Measurements from ENCODE around the gene HMGCR. TPM values are rescaled to one million over a fixed set of nuclear protein-coding genes. Genes with fewer than 3 reads are reported as not detected.
"Not testable (repeated sequence)": the region's sequence is repeated elsewhere in the genome, so short reads cannot be mapped to it uniquely, and the experiment has no call there.

HMGCR gene
- total RNA-seq, result 10 to 100 TPM; 44.2 to 89.5 (median 62.6) TPM
- 32.8 TPM for total RNA-seq (2013)

- DNase-seq, result peak; percentile 95 to 99
- no peak for TF ChIP-seq CTCF (IDR thresholded peaks at IDR 0.05)
- H3K27me3 ChIP-seq (ENCODE audit: control insufficient read depth, insufficient read depth, low read length), result no peaks in the 10 kb centered on the region
- Mint-ChIP-seq H3K27ac (no peak within 1 kb of the TSS), H3K36me3 (no peaks in the 10 kb centered on the region), H3K9me3 (no peaks in the 10 kb centered on the region), H3K4me3 (no peak within 1 kb of the TSS), H3K27me3 (ENCODE audit: low read depth in 2 of 2) (no peaks in the 10 kb centered on the region), H3K4me1 (peaks cover 19 to 24% of the 10 kb centered on the region in 2 donors)
- H3K36me3 ChIP-seq (ENCODE audit: control insufficient read depth, insufficient read depth, low read length), result no peaks in the 10 kb centered on the region
- H3K9me3 ChIP-seq (ENCODE audit: control insufficient read depth, insufficient read depth, low read length), result no peaks in the 10 kb centered on the region
- intact Hi-C loops (cut with micrococcal nuclease), result loop anchor here (1.0 to 10.0 kb wide), 5 partner anchors 99 to 1398 kb away; partner anchors contain the start of genes CERT1, GFM2, NSA2 and POC5
- peak within 1 kb of the TSS; percentile 82 for H3K27ac ChIP-seq (ENCODE audit: low read length)
- H3K4me3 ChIP-seq (ENCODE audit: low read length), result peak within 1 kb of the TSS; percentile 77
- WGBS (ENCODE audit: insufficient coverage), result under 1% methylated on average over 56 of the region's 56 CpGs
- H3K4me1 ChIP-seq (ENCODE audit: control insufficient read depth, insufficient read depth, low read length), result peaks cover 10% of the 10 kb centered on the region
- ATAC-seq, result peak; percentile 90 to 98 (median 92)
Observed at GRCh38 chr5:75336615-75337336, at the start of gene HMGCR. Gene HMGCR (plus strand): TSS chr5:75337220. CDS start chr5:75342606, 5,386 bp downstream.

GRCh38 chr5:75291844-75292243, 45.2 kb upstream of the HMGCR start:
- H3K9me3 Mint-ChIP-seq; ATAC-seq; H3K27ac ChIP-seq (ENCODE audit: low read length); H3K4me3 Mint-ChIP-seq; H3K9me3 ChIP-seq (ENCODE audit: control insufficient read depth, insufficient read depth, low read length); H3K36me3 ChIP-seq (ENCODE audit: control insufficient read depth, insufficient read depth, low read length); H3K27me3 ChIP-seq (ENCODE audit: control insufficient read depth, insufficient read depth, low read length); H3K36me3 Mint-ChIP-seq; DNase-seq; H3K4me1 Mint-ChIP-seq; intact Hi-C loops (cut with micrococcal nuclease); H3K4me1 ChIP-seq (ENCODE audit: control insufficient read depth, insufficient read depth, low read length); H3K27ac Mint-ChIP-seq; H3K4me3 ChIP-seq (ENCODE audit: low read length): not testable (repeated sequence)
- WGBS (ENCODE audit: insufficient coverage), result 78% methylated on average over 3 of the region's 3 CpGs
- peaks cover 8 to 19% of the 10 kb centered on the region in 2 donors for H3K27me3 Mint-ChIP-seq (ENCODE audit: low read depth in 2 of 2)

GRCh38 chr5:75300084-75300483, 36.9 kb upstream of the HMGCR start:
- no peak overlapping the region for H3K4me3 Mint-ChIP-seq
- no peak for TF ChIP-seq CTCF (IDR thresholded peaks at IDR 0.05)
- peaks cover 5 to 7% of the 10 kb centered on the region in 2 donors for H3K27me3 Mint-ChIP-seq (ENCODE audit: low read depth in 2 of 2)

GRCh38 chr5:75303419-75303818, 33.6 kb upstream of the HMGCR start:
- Mint-ChIP-seq H3K4me1 (no peaks in the 10 kb centered on the region), H3K9me3 (no peaks in the 10 kb centered on the region), H3K36me3 (no peaks in the 10 kb centered on the region), H3K27ac (no peak overlapping the region), H3K4me3 (no peak overlapping the region), H3K27me3 (ENCODE audit: low read depth in 2 of 2) (peaks cover 7 to 10% of the 10 kb centered on the region in 2 donors)
- Histone ChIP-seq H3K27ac (ENCODE audit: low read length) (no peak overlapping the region), H3K36me3 (ENCODE audit: control insufficient read depth, insufficient read depth, low read length) (no peaks in the 10 kb centered on the region), H3K9me3 (ENCODE audit: control insufficient read depth, insufficient read depth, low read length) (no peaks in the 10 kb centered on the region), H3K4me1 (ENCODE audit: control insufficient read depth, insufficient read depth, low read length) (no peaks in the 10 kb centered on the region), H3K27me3 (ENCODE audit: control insufficient read depth, insufficient read depth, low read length) (no peaks in the 10 kb centered on the region), H3K4me3 (ENCODE audit: low read length) (no peak overlapping the region)
- WGBS (ENCODE audit: insufficient coverage), result 85% methylated on average over 4 of the region's 4 CpGs
- no peak for ATAC-seq
- intact Hi-C loops (cut with micrococcal nuclease), result no loop called here
- TF ChIP-seq CTCF (IDR thresholded peaks at IDR 0.05), result no peak
- DNase-seq, result no peak

More at GRCh38 chr5:75300084-75300483, 36.9 kb upstream of the HMGCR start:
- Histone ChIP-seq H3K9me3 (ENCODE audit: control insufficient read depth, insufficient read depth, low read length) (no peaks in the 10 kb centered on the region), H3K27ac (ENCODE audit: low read length) (no peak overlapping the region), H3K4me1 (ENCODE audit: control insufficient read depth, insufficient read depth, low read length) (no peaks in the 10 kb centered on the region), H3K4me3 (ENCODE audit: low read length) (no peak overlapping the region), H3K27me3 (ENCODE audit: control insufficient read depth, insufficient read depth, low read length) (no peaks in the 10 kb centered on the region), H3K36me3 (ENCODE audit: control insufficient read depth, insufficient read depth, low read length) (no peaks in the 10 kb centered on the region)
- ATAC-seq (no peak), DNase-seq (no peak)
- intact Hi-C loops (cut with micrococcal nuclease), result no loop called here
- H3K27ac Mint-ChIP-seq, result no peak overlapping the region
- no peaks in the 10 kb centered on the region for H3K4me1 Mint-ChIP-seq
- H3K36me3 Mint-ChIP-seq, result no peaks in the 10 kb centered on the region
- no peaks in the 10 kb centered on the region for H3K9me3 Mint-ChIP-seq

- H3K9me3 Mint-ChIP-seq; ATAC-seq; H3K4me3 ChIP-seq (ENCODE audit: low read length); H3K9me3 ChIP-seq (ENCODE audit: control insufficient read depth, insufficient read depth, low read length); H3K4me3 Mint-ChIP-seq; H3K4me1 ChIP-seq (ENCODE audit: control insufficient read depth, insufficient read depth, low read length); DNase-seq; H3K36me3 ChIP-seq (ENCODE audit: control insufficient read depth, insufficient read depth, low read length); H3K27me3 ChIP-seq (ENCODE audit: control insufficient read depth, insufficient read depth, low read length); H3K27ac ChIP-seq (ENCODE audit: low read length); H3K4me1 Mint-ChIP-seq; H3K27ac Mint-ChIP-seq; H3K36me3 Mint-ChIP-seq; intact Hi-C loops (cut with micrococcal nuclease): not testable (repeated sequence)
- peaks cover 13 to 17% of the 10 kb centered on the region in 2 donors for H3K27me3 Mint-ChIP-seq (ENCODE audit: low read depth in 2 of 2)
- 85% methylated on average over 11 of the region's 11 CpGs for WGBS (ENCODE audit: insufficient coverage)
Observed at GRCh38 chr5:75304486-75304885, 32.5 kb upstream of the HMGCR start.
